HEK293 (cell line): ENCODE data around the gene RPS6KA2.

Experiments
- CTCF ChIA-PET: fragments of 350-600 bp; formaldehyde crosslinking; extraction: SDS; loops from one replicate; lab custom pipeline; 2021; ENCODE audit warnings: antibody characterized with exemption; lab: Yijun Ruan, JAX
- POLR2A ChIA-PET: fragments of 300-600 bp; formaldehyde crosslinking; extraction: SDS; loops from one replicate; lab custom pipeline; 2020; ENCODE audit warnings: antibody characterized with exemption, inconsistent platforms; lab: Yijun Ruan, JAX
- H3K27ac ChIP-seq: fragments of 200-500 bp; sonication (Bioruptor generic); 2 replicates; pipeline ENCODE4 v1.5.1; 2014; ENCODE audit warnings: low read depth, low read length, control low read depth, inconsistent platforms; ENCODE audit errors: extremely low read depth
- H3K36me3 ChIP-seq, 2 experiments: fragments of 200-500 bp in 1 of 2; sonication (Bioruptor generic) in 1 of 2; 1 replicate in 1 of 2; 2 replicates in 1 of 2; pipeline ENCODE4 v1.5.1; 2014 to 2017; ENCODE audit warnings: inconsistent platforms in 2 of 2, low read length in 2 of 2; ENCODE audit not compliant: control insufficient read depth in 2 of 2, insufficient read depth in 1 of 2
- H3K4me1 ChIP-seq: fragments of 200-500 bp; sonication (Bioruptor generic); 2 replicates; pipeline ENCODE4 v1.5.1; 2014; ENCODE audit warnings: mild to moderate bottlenecking, low read length, inconsistent platforms; ENCODE audit not compliant: control insufficient read depth, insufficient read depth
- H3K4me3 ChIP-seq: 2 replicates; pipeline ENCODE4 v1.5.1; 2011; ENCODE audit warnings: low read depth, mild to moderate bottlenecking, control low read depth, low read length, moderate library complexity
- H3K9me3 ChIP-seq: fragments of 200-500 bp; sonication (Bioruptor generic); 2 replicates; pipeline ENCODE4 v1.5.1; 2014; ENCODE audit warnings: low read depth, low read length, inconsistent platforms; ENCODE audit not compliant: control insufficient read depth, insufficient read depth
- EGR2 ChIP-seq: fragments of 450-650 bp; formaldehyde crosslinking; IDR thresholded peaks from 2 replicates; pipeline ENCODE4 v1.5.1; 2016; ENCODE audit warnings: low read depth, missing biosample characterization, missing genetic modification characterization
- IKZF3 ChIP-seq: fragments of 450-650 bp; IDR thresholded peaks from 2 replicates; pipeline ENCODE4 v1.5.0; 2018; ENCODE audit warnings: missing biosample characterization, mild to moderate bottlenecking, missing genetic modification characterization, moderate library complexity
- PRDM4 ChIP-seq: fragments of 450-650 bp; formaldehyde crosslinking; IDR thresholded peaks from 2 replicates; pipeline ENCODE4 v1.5.1; 2017; ENCODE audit warnings: missing biosample characterization, missing genetic modification characterization
- RBAK ChIP-seq: fragments of 450-650 bp; formaldehyde crosslinking; IDR thresholded peaks from 2 replicates; pipeline ENCODE4 v1.5.1; 2016; ENCODE audit warnings: missing biosample characterization, missing genetic modification characterization
- SP7 ChIP-seq: fragments of 450-650 bp; formaldehyde crosslinking; IDR thresholded peaks from 2 replicates; pipeline ENCODE4 v1.5.1; 2016; ENCODE audit warnings: missing biosample characterization, missing genetic modification characterization
- ZFHX2 ChIP-seq: fragments of 450-650 bp; formaldehyde crosslinking; conservative IDR thresholded peaks from 2 replicates; pipeline ENCODE4 v1.5.1; 2016; ENCODE audit warnings: missing biosample characterization, missing genetic modification characterization
- ZFP41 ChIP-seq: fragments of 450-650 bp; formaldehyde crosslinking; IDR thresholded peaks from 2 replicates; pipeline ENCODE4 v1.5.1; 2016; ENCODE audit warnings: missing biosample characterization, missing genetic modification characterization, borderline replicate concordance
- ZNF138 ChIP-seq: fragments of 450-650 bp; formaldehyde crosslinking; IDR thresholded peaks from 2 replicates; pipeline ENCODE4 v1.5.1; 2016; ENCODE audit warnings: missing biosample characterization, missing genetic modification characterization, borderline replicate concordance
- ZNF175 ChIP-seq: fragments of 450-650 bp; formaldehyde crosslinking; IDR thresholded peaks from 2 replicates; pipeline ENCODE4 v1.5.1; 2016; ENCODE audit warnings: missing biosample characterization, missing genetic modification characterization
- ZNF274 ChIP-seq, 2 experiments: fragments of 200-500 bp in 1 of 2; fragments of 450-650 bp in 1 of 2; sonication (Bioruptor generic) in 1 of 2; formaldehyde crosslinking in 1 of 2; IDR thresholded peaks; 2 replicates each; pipeline versions ENCODE4 v1.5.1 to v1.6.1; 2014 to 2016; ENCODE audit warnings: borderline replicate concordance in 1 of 2, inconsistent platforms in 1 of 2, low read length in 1 of 2, missing biosample characterization in 1 of 2, missing genetic modification characterization in 1 of 2
- ZNF704 ChIP-seq: fragments of 450-650 bp; formaldehyde crosslinking; IDR thresholded peaks from 2 replicates; pipeline ENCODE4 v1.5.1; 2016; ENCODE audit warnings: missing biosample characterization, missing genetic modification characterization
- TF ChIP-seq, protein P1 (sequence below): fragments of 450-650 bp; formaldehyde crosslinking; IDR thresholded peaks from 2 replicates; pipeline ENCODE4 v1.5.1; 2016; ENCODE audit warnings: missing biosample characterization, missing genetic modification characterization
- TF ChIP-seq, protein P2 (sequence below): fragments of 450-650 bp; formaldehyde crosslinking; IDR thresholded peaks from 2 replicates; pipeline ENCODE4 v1.5.1; 2016; ENCODE audit warnings: missing biosample characterization, missing genetic modification characterization

Gene RPS6KA2

GRCh38 chr6:166486536-166486880 lies 140.5 kb downstream of the RPS6KA2 start (continued):
- TF ChIP-seq, protein P1, sequence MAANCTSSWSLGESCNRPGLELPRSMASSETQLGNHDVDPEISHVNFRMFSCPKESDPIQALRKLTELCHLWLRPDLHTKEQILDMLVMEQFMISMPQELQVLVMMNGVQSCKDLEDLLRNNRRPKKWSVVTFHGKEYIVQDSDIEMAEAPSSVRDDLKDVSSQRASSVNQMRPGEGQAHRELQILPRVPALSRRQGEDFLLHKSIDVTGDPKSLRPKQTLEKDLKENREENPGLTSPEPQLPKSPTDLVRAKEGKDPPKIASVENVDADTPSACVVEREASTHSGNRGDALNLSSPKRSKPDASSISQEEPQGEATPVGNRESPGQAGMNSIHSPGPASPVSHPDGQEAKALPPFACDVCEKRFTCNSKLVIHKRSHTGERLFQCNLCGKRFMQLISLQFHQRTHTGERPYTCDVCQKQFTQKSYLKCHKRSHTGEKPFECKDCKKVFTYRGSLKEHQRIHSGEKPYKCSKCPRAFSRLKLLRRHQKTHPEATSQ (tag by site-specific recombination), result no peak
- TF ChIP-seq IKZF3 (tag by site-specific recombination) (no peak), SP7 (tag by site-specific recombination) (no peak), ZNF175 (tag by site-specific recombination) (no peak), ZNF704 (tag by site-specific recombination) (no peak)
- TF ChIP-seq, protein P2, sequence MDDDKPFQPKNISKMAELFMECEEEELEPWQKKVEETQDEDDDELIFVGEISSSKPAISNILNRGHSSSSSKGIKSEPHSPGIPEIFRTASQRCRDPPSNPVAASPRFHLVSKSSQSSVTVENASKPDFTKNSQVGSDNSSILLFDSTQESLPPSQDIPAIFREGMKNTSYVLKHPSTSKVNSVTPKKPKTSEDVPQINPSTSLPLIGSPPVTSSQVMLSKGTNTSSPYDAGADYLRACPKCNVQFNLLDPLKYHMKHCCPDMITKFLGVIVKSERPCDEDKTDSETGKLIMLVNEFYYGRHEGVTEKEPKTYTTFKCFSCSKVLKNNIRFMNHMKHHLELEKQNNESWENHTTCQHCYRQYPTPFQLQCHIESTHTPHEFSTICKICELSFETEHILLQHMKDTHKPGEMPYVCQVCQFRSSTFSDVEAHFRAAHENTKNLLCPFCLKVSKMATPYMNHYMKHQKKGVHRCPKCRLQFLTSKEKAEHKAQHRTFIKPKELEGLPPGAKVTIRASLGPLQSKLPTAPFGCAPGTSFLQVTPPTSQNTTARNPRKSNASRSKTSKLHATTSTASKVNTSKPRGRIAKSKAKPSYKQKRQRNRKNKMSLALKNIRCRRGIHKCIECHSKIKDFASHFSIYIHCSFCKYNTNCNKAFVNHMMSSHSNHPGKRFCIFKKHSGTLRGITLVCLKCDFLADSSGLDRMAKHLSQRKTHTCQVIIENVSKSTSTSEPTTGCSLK, result no peak

- CTCF ChIA-PET, result no interaction called here
- Histone ChIP-seq H3K4me3 (no peak overlapping the region), H3K36me3 (no peaks in the 10 kb centered on the region), H3K27ac (no peak overlapping the region), H3K4me1 (peaks cover 3% of the 10 kb centered on the region), H3K9me3 (no peaks in the 10 kb centered on the region)
- POLR2A ChIA-PET, result no interaction called here
- no peak for TF ChIP-seq ZNF138 (tag by site-specific recombination)
- TF ChIP-seq ZFP41 (tag by site-specific recombination), result no peak
- TF ChIP-seq ZNF274 (IDR thresholded peaks at IDR 0.05; ENCODE audit: low read length), result no peak
- TF ChIP-seq ZNF274 (tag by site-specific recombination; IDR thresholded peaks at IDR 0.05; ENCODE audit: borderline replicate concordance), result no peak
- TF ChIP-seq PRDM4 (tag by site-specific recombination), result no peak
- TF ChIP-seq SP7 (tag by site-specific recombination), result no peak
Measured at GRCh38 chr6:166485651-166486535, 141.2 kb downstream of the RPS6KA2 start.

GRCh38 chr6:166484863-166485262 lies 142.2 kb downstream of the RPS6KA2 start:
- Histone ChIP-seq H3K36me3 (no peaks in the 10 kb centered on the region), H3K27ac (no peak overlapping the region), H3K9me3 (no peaks in the 10 kb centered on the region), H3K4me1 (no peaks in the 10 kb centered on the region), H3K4me3 (no peak overlapping the region)
- TF ChIP-seq RBAK (no peak), ZFHX2 (tag by site-specific recombination) (peak; percentile 64), EGR2 (tag by site-specific recombination) (peak; percentile 84)
- POLR2A ChIA-PET, result no interaction called here
- CTCF ChIA-PET, result interaction anchor here (0.6 to 0.8 kb wide), 2 partner anchors 19 to 64 kb away, joined by 3 to 4 read pairs; no protein-coding TSS in a partner anchor
